ENCODE results near the gene BAZ2B.

DNA sequence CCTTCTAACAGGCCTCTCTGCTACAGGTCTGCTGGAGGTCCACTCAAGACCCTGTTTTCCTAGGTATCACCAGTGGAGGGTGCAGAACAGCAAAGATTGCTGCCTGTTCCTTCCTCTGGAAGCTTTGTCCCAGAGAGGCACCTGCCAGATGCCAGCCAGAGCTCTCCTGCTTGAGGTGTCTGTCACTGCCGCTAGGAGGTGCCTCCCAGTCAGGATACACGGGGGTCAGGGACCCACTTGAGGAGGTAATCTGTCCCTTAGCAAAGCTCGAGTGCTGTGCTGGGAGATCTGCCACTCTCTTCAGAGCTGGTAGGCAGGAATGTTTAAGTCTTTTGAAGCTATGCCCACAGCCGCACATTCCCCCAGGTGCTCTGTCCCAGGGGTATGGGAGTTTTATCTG, 140.6 kb downstream of the BAZ2B start:
- TF ChIP-seq, protein P1, sequence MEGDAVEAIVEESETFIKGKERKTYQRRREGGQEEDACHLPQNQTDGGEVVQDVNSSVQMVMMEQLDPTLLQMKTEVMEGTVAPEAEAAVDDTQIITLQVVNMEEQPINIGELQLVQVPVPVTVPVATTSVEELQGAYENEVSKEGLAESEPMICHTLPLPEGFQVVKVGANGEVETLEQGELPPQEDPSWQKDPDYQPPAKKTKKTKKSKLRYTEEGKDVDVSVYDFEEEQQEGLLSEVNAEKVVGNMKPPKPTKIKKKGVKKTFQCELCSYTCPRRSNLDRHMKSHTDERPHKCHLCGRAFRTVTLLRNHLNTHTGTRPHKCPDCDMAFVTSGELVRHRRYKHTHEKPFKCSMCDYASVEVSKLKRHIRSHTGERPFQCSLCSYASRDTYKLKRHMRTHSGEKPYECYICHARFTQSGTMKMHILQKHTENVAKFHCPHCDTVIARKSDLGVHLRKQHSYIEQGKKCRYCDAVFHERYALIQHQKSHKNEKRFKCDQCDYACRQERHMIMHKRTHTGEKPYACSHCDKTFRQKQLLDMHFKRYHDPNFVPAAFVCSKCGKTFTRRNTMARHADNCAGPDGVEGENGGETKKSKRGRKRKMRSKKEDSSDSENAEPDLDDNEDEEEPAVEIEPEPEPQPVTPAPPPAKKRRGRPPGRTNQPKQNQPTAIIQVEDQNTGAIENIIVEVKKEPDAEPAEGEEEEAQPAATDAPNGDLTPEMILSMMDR (IDR thresholded peaks at IDR 0.05 in 8 of 11, conservative IDR thresholded peaks at IDR 0.05 in 3 of 11) = no peak
- no peak for TF ChIP-seq POLR2A (IDR thresholded peaks at IDR 0.05)
